HL-60/S4 (cell line): ENCODE results near the gene ENDOU.

ENCODE experiments used
- in situ Hi-C: fragments of 300-500 bp; cut with MboI; formaldehyde crosslinking; loops from 2 replicates; pipeline ENCODE4 v1.14.3; 2022; ENCODE audit warnings: low sequenced_read_pairs

The ENDOU gene

DNA sequence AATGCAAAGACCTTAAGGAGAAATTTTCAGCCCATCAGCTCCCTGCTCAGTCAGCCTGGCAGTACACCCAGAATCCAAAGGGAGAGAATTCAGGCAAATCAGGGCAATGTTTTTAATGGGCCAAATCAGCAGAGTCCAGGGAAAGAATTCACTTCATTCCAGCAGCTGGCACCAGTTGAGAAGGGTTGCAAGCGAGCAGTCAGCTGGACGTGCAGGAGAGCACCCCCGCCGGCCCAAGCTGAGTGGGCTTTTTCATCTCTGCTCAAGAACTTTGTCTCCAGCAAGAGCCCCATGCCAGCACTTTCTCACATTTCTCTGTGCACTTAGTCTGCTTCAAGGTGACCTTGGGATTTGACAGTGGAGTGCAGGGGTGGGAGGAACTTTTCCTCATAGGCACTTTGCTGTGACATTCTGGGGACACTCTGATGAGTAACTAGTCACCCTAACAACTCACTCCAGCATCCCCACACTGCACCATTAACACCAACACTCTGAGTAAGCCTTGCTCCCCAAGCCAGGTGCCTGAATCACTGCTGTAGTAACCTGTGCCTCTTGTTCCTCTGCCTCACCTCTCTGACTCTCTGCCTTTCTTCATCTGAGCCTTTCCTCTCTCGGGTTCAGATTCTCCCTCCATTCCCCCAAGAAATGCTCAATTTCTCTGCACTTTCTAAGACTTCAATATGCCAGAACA, 2.2 kb downstream of the ENDOU start:
- in situ Hi-C loops, result no loop called here

DNA sequence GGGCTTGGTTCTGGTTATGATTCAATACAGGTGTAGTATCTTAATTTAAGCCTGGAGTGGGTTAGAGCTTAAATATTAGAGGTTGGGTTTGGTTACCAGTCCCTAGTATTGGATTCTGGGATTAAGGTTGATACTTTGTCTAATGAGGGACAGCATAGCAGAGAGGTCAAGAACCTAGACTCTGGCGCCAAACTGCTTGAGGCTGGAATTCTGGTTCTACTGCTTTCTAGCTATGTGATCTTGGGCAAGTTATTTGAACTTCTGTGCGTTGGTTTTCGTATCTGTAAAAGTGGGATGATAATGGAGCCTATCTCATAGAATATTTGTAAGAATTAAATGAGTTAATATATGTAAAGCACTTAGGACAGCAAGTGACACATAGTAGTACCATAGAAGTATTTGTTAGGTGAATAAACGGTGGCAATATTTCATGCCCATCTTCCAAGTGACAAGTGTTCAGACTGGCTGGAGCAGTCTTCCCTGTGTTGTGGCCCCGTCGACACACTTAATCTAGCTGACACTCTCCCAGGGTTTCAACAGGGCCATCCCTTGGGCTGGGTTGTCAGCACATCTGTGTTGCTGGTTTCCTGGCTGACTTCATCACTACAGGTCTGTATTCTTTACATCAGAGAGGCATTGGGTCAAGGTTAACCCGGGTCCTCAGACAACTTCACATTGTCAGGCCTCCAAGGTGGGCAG, 3.0 kb downstream of the ENDOU start:
- in situ Hi-C loops, result no loop called here

DNA sequence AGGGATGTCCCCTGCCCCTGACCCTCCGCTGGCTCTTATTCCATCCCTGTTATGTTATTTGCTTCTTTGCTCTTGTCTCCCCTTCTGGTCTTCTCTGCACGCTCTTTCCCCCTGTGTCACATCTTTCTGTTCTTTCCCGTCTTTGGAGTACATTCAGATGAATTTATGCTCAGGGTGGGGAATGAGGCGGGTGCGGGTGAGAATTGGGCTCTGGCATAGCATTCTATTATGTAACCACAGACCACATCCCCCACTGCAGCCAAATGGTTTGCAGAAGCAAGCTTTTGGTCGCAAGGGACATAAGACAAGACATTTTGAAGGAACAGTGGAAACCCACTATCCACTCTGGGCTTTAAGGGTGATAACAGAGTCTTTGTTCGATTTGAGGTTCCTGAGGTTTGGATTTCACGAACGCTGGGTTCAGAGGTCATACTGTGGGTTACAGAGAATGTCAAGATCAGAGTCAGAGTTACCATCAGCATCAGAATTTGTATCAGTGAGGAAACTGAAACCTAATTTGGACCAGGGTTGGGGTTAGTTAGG, 3.8 kb downstream of the ENDOU start:
- in situ Hi-C loops, result no loop called here

DNA sequence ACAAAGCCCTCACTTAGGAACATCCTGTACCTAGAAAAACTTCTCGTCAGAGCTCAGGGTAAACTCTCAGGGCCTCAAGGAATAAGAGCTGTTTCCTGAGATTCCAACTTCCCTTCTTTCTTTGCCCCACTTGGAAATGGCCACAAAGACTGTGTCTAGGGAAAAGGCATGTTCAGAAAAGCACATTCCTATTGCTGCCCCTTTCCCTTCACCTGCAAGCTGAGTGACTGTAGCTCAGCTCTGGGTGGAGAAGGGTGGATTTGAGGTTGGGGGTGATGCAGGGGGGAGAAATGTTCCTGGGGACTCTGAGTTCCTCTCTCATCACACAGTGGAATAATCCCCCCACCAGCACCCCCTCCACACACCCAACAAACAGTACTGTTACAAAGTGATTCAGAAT, 6.8 kb downstream of the ENDOU start:
- in situ Hi-C loops, result loop anchor here (5.0 kb wide), 1 partner anchor 119 kb away; no protein-coding TSS in a partner anchor

DNA sequence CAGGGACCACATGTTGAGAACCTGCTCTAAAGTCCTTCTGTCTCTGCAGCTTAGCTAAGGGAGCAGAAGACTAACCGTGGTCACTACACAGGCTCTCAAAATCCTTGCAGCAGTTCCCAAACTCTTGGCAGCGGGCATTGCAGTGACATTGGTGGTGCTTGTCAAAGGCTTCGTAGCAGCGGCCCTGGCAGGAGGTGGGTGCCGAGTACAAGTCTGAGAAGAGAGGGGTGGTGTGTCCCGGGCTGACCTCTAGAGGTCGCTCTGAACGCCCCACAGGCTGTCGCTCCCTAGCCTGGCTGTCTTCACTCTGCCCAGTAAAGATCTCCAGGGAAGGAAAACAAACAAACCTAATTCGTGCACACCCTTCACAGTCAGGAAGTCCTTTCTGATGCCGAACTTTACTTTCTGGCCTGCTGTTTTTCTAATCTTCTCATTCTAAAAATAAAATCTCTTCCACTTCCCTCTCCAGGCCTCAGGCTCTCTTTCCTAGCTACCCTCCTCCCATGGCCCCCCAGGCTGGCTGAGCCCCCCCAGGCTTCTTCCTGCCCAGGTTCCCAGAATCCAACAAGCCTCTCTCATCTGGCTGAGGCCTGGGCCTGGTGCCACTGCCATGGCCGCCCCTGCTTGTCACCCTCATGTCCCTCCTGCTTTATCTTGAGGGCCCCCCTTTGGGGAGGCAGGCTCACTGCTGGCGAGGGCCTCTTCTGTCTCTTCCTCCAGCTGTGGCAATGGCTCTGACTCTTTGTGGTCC, 7.7 kb downstream of the ENDOU start:
- in situ Hi-C loops, result loop anchor here (5.0 kb wide), 1 partner anchor 120 kb away; no protein-coding TSS in a partner anchor

DNA sequence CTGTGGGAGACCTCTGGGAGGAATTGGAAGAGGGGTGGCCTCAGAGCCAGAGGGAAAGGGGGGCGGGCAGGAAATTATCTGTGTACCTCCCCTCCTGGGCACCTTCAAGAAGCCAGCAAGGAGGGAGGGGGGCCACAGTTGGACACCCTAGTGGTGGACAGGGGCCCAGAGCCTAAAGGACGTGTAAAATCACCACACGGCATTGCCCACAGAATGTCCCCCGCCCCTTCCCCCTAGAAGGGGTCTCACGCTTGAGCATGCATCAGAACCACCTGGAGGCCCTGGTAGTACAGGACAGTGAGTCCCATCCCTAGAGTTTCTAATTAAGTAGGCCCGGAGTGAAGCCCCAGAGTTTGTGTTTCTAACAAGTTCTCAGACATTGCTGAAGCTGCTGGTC, 8.2 kb downstream of the ENDOU start:
- in situ Hi-C loops, result loop anchor here (5.0 kb wide), 1 partner anchor 120 kb away; no protein-coding TSS in a partner anchor

DNA sequence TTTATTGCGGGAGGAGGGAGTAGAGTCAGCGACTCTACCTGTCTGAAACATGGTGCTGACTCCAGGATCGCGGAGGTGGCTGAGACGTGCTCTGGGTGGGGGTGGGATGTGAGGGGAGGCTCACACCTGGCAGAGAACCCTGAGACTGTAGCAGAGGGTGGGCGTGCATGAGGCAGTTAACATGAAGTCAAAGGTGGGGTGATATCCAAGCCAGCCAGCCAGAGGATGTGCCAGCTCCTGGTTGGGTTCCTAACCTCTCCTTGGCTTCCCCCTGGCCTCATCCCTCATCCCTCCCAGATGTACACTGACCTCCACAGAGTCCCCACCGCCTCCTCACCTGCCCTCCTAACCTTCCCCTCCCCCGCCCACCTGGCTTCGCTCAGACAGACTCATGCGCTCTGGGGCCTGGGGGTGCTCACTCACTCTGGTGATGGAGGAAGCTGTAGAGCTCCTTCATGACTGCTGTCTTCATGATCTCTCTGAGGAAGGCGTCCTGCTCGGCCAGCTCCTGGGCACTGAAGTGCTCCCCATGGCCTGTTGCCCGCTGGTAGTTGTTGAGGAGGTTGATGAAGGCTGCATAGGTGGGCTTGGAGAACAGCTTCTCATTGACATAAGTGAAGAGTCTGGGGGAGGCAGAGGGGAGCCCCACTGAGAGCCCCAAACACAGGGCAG, 9.3 kb downstream of the ENDOU start:
- in situ Hi-C loops, result loop anchor here (5.0 kb wide), 1 partner anchor 121 kb away; no protein-coding TSS in a partner anchor

DNA sequence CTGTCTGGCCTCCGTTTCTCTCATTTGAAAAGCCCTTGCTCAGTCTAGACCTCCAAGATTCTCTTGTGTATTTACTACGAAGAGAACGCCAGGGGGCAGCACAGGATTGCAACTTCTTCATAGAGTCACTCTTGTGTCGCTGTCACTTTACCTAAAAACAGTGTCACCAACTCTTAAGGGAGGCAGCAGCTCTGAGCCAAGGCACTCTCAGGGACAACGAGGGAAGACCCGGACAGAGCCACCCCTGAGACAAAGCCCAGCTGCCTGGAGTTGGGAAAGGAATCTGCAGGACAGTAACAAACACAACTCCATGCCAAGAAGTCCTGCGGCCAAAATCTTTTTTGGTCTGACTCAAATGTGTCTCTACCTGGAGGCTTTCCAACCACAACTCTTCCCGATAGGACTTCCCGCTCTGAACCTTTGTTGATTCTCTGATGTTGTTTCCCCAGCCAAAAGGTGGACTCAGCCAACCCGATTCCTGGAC, 9.9 kb downstream of the ENDOU start:
- in situ Hi-C loops, result loop anchor here (5.0 kb wide), 1 partner anchor 122 kb away; no protein-coding TSS in a partner anchor

DNA sequence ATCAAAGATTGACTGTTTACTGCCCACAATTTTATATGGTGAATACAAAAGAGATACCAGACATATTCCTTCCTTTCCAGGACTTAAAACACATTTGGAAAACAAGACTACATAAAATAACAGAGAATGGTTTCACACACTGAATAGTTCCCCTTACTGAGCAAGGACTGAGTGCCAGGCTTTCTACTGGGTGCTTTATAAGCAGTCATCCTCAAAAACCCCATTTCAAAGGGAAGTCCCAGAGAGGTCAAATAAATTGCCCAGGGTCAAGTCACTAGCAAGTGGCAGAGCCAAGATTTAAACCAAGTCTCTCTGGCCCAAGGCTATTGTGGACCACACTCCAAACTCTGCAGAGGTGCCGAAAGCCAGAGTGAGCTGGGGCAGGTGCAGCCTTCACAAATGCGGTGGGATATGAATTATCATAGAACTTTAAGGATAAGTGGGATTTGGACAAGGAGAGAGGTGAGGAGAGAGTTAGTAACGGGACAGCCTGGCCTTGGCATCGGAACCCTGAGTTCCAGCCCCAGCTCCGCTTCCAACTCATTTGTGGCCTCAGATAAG, 10.4 kb downstream of the ENDOU start:
- in situ Hi-C loops, result loop anchor here (5.0 kb wide), 2 partner anchors 62 to 122 kb away; no protein-coding TSS in a partner anchor

DNA sequence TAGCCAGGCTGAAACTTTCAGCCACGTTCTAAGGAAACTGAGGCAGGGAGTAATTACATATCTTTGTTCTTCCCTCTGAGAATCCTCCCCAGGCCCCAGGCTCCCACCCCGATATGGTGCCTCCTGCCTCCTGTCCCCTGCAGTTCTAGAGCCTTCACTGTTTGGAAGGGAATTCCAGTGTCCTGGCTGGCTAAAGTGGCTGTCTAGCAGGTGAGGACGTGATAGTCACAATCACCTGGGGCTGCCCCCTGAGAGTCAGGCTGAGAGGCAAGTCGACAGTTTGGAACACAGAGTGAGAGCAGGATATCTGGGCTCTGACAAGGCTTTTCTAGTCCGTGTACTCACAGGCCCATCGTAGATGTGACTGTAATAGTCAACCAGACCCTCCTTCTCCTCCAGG, 13.1 kb downstream of the ENDOU start:
- in situ Hi-C loops, result loop anchor here (5.0 kb wide), 1 partner anchor 65 kb away; no protein-coding TSS in a partner anchor

DNA sequence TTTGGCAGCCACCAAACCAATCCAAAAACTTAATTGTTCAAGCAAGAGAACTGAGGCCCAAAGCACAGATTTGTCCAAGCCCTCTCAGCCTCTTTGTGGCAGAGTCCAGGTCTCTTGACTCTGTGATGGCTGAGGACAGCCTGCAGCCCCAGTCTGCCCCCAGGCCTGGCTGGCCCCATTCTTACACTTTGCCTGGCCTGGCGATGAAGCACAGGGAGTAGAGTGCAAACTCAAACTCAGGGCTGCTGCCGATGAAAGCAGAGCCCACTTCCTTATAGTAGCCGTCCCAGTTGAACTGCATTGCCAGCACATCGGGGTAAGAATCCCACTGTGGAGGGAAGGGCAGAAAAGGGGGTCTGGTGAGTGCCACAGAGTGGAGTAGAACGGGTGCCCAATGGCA, 13.8 kb downstream of the ENDOU start:
- in situ Hi-C loops, result loop anchor here (5.0 kb wide), 1 partner anchor 66 kb away; no protein-coding TSS in a partner anchor

DNA sequence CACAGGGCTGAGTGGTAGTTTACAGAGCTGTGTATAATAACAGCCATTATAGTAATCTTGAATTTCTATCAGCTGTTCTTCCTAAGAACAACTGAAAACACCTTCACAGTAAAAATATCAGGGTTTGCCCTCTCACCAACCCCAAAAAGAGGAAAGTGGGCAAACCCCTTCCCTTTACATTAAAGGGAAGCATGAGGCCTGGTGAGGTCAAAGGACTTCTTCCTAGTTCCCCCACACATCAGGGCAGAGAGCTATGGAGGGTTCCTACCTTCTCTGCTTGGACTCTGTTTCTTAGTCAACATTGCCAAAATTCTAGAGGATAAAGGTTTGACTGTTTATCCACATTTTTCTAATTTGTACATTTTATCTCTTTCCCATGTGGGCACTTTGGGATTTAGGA, 15.0 kb downstream of the ENDOU start:
- in situ Hi-C loops, result loop anchor here (5.0 kb wide), 1 partner anchor 67 kb away; no protein-coding TSS in a partner anchor

DNA sequence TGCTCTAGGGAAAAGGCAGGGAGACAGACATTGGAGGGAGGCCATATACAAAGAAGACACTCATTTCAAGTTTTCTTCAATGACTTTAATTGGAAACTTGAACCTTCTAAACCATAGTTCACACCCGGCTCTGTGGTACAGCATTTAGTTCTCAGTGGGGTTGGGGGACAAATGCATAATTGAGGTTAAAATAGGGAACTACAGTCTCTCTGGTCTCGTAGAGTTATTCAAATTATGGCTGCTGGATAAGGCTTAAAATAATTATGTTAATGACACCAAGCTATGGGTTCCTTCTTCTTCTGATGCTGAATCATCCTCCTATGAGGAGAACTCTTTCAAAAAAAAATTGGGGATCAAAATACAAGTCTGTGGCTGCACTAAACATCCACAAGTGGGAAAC, 15.6 kb downstream of the ENDOU start:
- in situ Hi-C loops, result loop anchor here (5.0 kb wide), 1 partner anchor 68 kb away; no protein-coding TSS in a partner anchor

DNA sequence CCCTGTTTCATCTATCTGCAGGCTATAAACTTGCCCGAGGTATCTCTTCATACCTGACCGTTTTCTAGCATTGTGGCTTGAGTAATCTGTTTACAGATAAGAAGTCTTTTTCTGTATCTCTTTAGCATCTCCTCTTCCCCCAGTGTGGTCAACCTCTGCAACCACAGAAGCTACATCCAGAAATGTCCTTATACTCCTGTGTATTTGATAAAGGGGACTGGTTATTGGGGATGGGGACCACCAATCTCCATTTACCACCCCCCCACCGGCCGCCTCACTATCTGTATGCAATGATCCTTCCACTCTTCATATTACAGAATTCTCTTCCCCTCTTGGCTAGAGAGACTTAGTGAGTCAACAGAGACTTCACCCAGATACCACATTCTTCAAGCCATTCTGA, 16.1 kb downstream of the ENDOU start:
- in situ Hi-C loops, result no loop called here

DNA sequence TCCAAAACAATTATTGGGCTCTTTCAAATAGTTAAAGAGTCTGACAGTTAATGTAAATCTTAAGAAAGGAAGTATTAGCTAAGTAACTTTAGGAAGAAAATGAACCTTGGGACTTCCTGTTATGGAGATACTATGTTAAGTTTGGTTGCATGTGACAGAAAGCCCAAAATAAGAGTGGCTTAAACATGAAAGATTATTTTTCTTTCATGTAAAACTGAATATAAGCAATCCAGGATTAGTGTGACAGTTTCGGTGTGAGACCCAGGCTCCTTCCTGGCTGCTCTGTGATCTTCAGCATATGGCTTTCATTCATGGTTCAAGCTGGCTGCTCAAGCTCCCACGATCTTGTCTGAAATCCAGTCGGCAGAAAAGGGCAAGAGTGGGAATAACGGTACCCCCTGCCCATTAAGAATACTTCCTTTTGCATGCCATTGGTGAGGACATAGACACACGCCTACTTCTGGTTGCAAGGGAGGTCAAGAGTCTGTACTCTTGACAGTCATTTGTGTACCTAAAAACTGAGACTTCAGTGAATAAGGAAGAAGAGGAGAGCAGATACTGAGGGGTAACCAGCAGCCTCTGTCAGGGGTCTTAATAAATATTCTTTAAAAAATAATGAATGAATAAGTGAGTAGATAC, 17.3 kb downstream of the ENDOU start:
- in situ Hi-C loops, result no loop called here

DNA sequence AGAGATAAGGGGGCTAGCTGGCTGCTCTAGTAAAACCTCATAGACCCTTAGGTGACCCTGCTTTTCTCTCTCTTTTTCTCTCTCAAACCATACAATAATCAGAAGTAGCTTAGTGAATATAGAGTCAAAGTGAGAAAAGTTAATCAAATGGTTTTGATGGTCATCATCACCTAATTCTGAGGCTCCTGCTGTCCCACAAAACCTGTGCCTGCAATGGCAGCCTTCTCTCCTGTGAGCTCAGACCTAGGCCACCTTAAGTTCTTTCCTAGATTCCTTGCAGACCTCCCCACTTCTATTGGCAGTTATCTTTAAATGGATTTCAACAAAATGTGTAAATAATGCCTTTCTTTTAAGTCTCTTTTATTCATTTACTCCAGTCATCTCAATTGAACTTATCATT, 17.9 kb downstream of the ENDOU start:
- in situ Hi-C loops, result no loop called here

DNA sequence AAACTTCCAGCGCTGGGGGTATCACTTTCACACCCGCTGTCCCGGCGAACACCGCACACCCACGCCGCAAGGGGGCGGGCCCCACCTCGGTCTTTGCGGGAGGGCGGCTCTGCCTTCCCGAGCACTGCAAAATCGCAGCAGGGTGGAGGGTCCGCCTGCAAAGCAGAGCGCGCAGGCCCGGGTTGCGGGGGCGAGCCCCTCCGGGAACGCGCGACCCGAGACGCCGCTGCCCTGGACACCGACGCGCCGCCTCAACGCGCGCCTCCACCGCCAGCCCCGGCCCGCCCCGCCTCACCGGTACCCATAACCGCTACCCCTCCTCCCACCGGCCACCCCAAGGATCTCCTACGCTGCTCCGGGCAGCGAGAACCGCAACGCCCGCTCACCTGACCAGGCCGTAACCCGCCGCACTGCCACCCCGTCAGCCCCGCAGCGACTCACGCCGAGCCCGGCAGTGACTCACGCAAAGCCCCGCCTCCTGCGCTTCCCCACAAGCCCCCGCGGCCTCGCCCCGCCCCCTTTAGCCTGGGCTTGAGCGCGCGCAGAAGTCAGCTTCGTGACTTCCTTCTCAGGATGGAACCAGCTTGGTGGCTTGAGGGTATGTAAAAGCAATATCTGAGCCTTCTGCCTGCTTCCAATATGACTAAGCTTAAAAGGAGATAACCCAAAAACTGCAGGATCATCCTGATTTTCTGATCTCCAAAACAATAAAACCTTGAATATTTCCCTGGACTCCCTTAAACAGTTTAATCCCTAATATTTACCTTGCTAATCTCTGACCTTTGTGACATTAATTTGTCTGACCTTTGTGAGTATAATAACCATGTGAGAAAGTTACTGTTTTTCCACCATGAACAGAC, 19.5 kb downstream of the ENDOU start, which contains the start of gene RPAP3:
Gene RPAP3 (minus strand): TSS at position 465 of the 860 bp plus-strand sequence. CDS start 3,190 bp downstream, outside the sequence.
- in situ Hi-C loops, result no loop called here

DNA sequence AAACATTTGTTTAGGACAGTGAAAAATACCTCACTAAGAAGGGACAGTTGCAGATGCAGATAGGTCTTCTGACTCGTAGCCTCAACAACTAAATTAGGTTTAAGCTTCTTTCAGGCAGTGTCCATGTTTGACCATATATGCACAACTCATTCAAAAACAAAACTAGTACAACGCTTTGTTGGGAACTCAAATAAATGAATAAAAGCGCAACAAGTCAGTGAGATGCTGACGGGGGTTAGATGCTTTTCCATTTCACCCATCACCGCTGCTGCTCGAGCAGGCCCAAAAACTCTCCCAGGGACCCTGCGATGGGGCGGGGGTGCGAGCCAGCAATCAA, 20.1 kb downstream of the ENDOU start:
- in situ Hi-C loops, result no loop called here
